ENCODE data around the gene MYRF. TPM values are rescaled to one million over a fixed set of nuclear protein-coding genes. Genes with fewer than 3 reads are reported as not detected.

The MYRF gene
- total and polyA plus RNA-seq, 11 donors = 0.11 to 41.2 (median 0.25) TPM; not detected in 2

GRCh38 chr11:61815790-61816735 is 63.6 kb downstream of the MYRF start:
- TF ChIP-seq, protein P1, sequence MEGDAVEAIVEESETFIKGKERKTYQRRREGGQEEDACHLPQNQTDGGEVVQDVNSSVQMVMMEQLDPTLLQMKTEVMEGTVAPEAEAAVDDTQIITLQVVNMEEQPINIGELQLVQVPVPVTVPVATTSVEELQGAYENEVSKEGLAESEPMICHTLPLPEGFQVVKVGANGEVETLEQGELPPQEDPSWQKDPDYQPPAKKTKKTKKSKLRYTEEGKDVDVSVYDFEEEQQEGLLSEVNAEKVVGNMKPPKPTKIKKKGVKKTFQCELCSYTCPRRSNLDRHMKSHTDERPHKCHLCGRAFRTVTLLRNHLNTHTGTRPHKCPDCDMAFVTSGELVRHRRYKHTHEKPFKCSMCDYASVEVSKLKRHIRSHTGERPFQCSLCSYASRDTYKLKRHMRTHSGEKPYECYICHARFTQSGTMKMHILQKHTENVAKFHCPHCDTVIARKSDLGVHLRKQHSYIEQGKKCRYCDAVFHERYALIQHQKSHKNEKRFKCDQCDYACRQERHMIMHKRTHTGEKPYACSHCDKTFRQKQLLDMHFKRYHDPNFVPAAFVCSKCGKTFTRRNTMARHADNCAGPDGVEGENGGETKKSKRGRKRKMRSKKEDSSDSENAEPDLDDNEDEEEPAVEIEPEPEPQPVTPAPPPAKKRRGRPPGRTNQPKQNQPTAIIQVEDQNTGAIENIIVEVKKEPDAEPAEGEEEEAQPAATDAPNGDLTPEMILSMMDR (IDR thresholded peaks at IDR 0.05) = no peak
- TF ChIP-seq POLR2A (IDR thresholded peaks at IDR 0.05) = no peak

GRCh38 chr11:61816736-61817455 is 64.5 kb downstream of the MYRF start, which contains the start of gene FADS1:
TSS of gene FADS1 (minus strand) at chr11:61817003. CDS start at chr11:61816929, 74 bp downstream.
- intact Hi-C loops (cut with DNase I) = loop anchor here in 6 of 10 donors (5.0 to 10.0 kb wide), 5 partner anchors 35 to 75 kb away; partner anchors contain the start of gene FADS3 (in 3 of the 6)
- no peaks in the 10 kb centered on the region for H3K9me3 ChIP-seq
- ATAC-seq (peak; percentile 4 to 69 (median 46)), DNase-seq (peak; percentile 90 to 96 (median 95))
- H3K27me3 ChIP-seq = no peaks in the 10 kb centered on the region
- peak in 1 of 2 donors; percentile 63 for TF ChIP-seq POLR2A (IDR thresholded peaks at IDR 0.05)
- TF ChIP-seq, protein P1 (IDR thresholded peaks at IDR 0.05) = peak; percentile 30 to 74 (median 55)
- WGBS, 4 donors = 1 to 3% (median 2%) methylated on average over 26 to 73 of the region's 73 CpGs
- H3K4me3 ChIP-seq = peak within 1 kb of the TSS; percentile 59 to 91 (median 72)
- peaks cover 0 to 10% (median 6%) of the 10 kb centered on the region in 9 donors for H3K36me3 ChIP-seq
- H3K27ac ChIP-seq = peak within 1 kb of the TSS; percentile 92 to 100 (median 98)
- H3K4me1 ChIP-seq = peaks cover 0 to 25% (median 10%) of the 10 kb centered on the region in 12 donors

More at GRCh38 chr11:61815790-61816735, 63.6 kb downstream of the MYRF start:
- peak overlapping the region; percentile 59 to 91 (median 72) for H3K4me3 ChIP-seq
- peaks cover 0 to 19% (median 13%) of the 10 kb centered on the region in 9 donors for H3K36me3 ChIP-seq
- no peaks in the 10 kb centered on the region for H3K27me3 ChIP-seq
- H3K9me3 ChIP-seq = no peaks in the 10 kb centered on the region
- peak; percentile 76 to 87 (median 82) for DNase-seq
- H3K27ac ChIP-seq = peak overlapping the region; percentile 92 to 100 (median 98)
- peaks cover 0 to 25% (median 10%) of the 10 kb centered on the region in 12 donors for H3K4me1 ChIP-seq
- peak; percentile 32 to 64 (median 44) for ATAC-seq
- intact Hi-C loops (cut with DNase I) = loop anchor here in 6 of 10 donors (1.0 to 10.0 kb wide), 6 partner anchors 12 to 76 kb away; partner anchors contain the start of genes FADS3 (in 3 of the 6) and FADS2 (in 1 of the 6)
- WGBS, 4 donors = 0% methylated on average over 46 to 69 of the region's 69 CpGs

- DNase-seq (no peak), ATAC-seq (no peak)
- H3K36me3 ChIP-seq = peaks cover 0 to 3% (median under 1%) of the 10 kb centered on the region in 9 donors
- peak overlapping the region; percentile 59 to 91 (median 72) for H3K4me3 ChIP-seq
- peaks cover 0 to 25% (median 10%) of the 10 kb centered on the region in 12 donors for H3K4me1 ChIP-seq
- no peaks in the 10 kb centered on the region for H3K27me3 ChIP-seq
- no peak for TF ChIP-seq POLR2A (IDR thresholded peaks at IDR 0.05)
- TF ChIP-seq, protein P1 (IDR thresholded peaks at IDR 0.05) = no peak
- H3K9me3 ChIP-seq = no peaks in the 10 kb centered on the region
- peak overlapping the region in 11 of 12 donors; percentile 96 to 100 (median 98) for H3K27ac ChIP-seq
- 79 to 83% (median 81%) methylated on average over 6 of the region's 6 CpGs for WGBS, 4 donors
- intact Hi-C loops (cut with DNase I) = loop anchor here in 6 of 10 donors (5.0 to 10.0 kb wide), 5 partner anchors 35 to 75 kb away; partner anchors contain the start of gene FADS3 (in 3 of the 6)
These were observed 65.2 kb downstream of the MYRF start for GRCh38 chr11:61817471-61818202.

Measured in heart left ventricle (tissue), 16 donors.